NCI-H1048 (cell line): ENCODE results near the gene FXYD4.

Experiments used
- DNase-seq: peaks from one replicate; lab custom pipeline; 2025; lab: John Stamatoyannopoulos, UW

Gene FXYD4

GRCh38 chr10:43344051-43344450, 27.4 kb upstream of the FXYD4 start:
- no peak for DNase-seq

GRCh38 chr10:43347997-43348396, 23.4 kb upstream of the FXYD4 start:
- DNase-seq: no peak

GRCh38 chr10:43348511-43349312, 22.7 kb upstream of the FXYD4 start:
- peak; percentile 27 for DNase-seq

- DNase-seq: no peak
Observed at GRCh38 chr10:43350156-43350555, 21.3 kb upstream of the FXYD4 start.

GRCh38 chr10:43350686-43351085, 20.8 kb upstream of the FXYD4 start:
- no peak for DNase-seq

- no peak for DNase-seq
Observed at GRCh38 chr10:43351301-43351700, 20.1 kb upstream of the FXYD4 start.

- no peak for DNase-seq
Observed at GRCh38 chr10:43352951-43353350, 18.5 kb upstream of the FXYD4 start.

- DNase-seq: no peak
Observed at GRCh38 chr10:43353495-43354329, 17.7 kb upstream of the FXYD4 start.

GRCh38 chr10:43354330-43354635, 17.2 kb upstream of the FXYD4 start:
- DNase-seq: no peak

GRCh38 chr10:43354879-43355380, 16.5 kb upstream of the FXYD4 start:
- no peak for DNase-seq

- DNase-seq: no peak
Observed at GRCh38 chr10:43355749-43356371, 15.6 kb upstream of the FXYD4 start.

GRCh38 chr10:43360086-43360485, 11.3 kb upstream of the FXYD4 start:
- DNase-seq: no peak

GRCh38 chr10:43361547-43362190, 9.8 kb upstream of the FXYD4 start:
- no peak for DNase-seq

- DNase-seq: peak; percentile 99
Observed at GRCh38 chr10:43362191-43362839, 9.1 kb upstream of the FXYD4 start.

- DNase-seq: no peak
Observed at GRCh38 chr10:43365001-43365400, 6.4 kb upstream of the FXYD4 start.

- no peak for DNase-seq
Observed at GRCh38 chr10:43369921-43370320, 1.5 kb upstream of the FXYD4 start.

- DNase-seq: no peak
Observed at GRCh38 chr10:43370671-43371215, 693 bp upstream of the FXYD4 start.

- DNase-seq: no peak
Observed at GRCh38 chr10:43372765-43373361, 1.4 kb downstream of the FXYD4 start.

- no peak for DNase-seq
Observed at GRCh38 chr10:43373461-43373860, 2.0 kb downstream of the FXYD4 start.

GRCh38 chr10:43374194-43374593, 2.8 kb downstream of the FXYD4 start:
- no peak for DNase-seq

- no peak for DNase-seq
Observed at GRCh38 chr10:43375401-43376020, 4.1 kb downstream of the FXYD4 start.
